ENCODE results near the gene CCDC102B.

- TF ChIP-seq CTCF (IDR thresholded peaks at IDR 0.05) = no peak
- TF ChIP-seq POLR2AphosphoS5 (IDR thresholded peaks at IDR 0.05) = no peak
Measured at GRCh38 chr18:68985172-68985820, 187.4 kb downstream of the CCDC102B start.
